ENCODE measurements around the gene EEF1A2. TPM values are rescaled to one million over a fixed set of nuclear protein-coding genes. Genes with fewer than 3 reads are reported as not detected.

Gene EEF1A2
- total RNA-seq, 1 donor from 2014 or later = 37.6 TPM

DNA sequence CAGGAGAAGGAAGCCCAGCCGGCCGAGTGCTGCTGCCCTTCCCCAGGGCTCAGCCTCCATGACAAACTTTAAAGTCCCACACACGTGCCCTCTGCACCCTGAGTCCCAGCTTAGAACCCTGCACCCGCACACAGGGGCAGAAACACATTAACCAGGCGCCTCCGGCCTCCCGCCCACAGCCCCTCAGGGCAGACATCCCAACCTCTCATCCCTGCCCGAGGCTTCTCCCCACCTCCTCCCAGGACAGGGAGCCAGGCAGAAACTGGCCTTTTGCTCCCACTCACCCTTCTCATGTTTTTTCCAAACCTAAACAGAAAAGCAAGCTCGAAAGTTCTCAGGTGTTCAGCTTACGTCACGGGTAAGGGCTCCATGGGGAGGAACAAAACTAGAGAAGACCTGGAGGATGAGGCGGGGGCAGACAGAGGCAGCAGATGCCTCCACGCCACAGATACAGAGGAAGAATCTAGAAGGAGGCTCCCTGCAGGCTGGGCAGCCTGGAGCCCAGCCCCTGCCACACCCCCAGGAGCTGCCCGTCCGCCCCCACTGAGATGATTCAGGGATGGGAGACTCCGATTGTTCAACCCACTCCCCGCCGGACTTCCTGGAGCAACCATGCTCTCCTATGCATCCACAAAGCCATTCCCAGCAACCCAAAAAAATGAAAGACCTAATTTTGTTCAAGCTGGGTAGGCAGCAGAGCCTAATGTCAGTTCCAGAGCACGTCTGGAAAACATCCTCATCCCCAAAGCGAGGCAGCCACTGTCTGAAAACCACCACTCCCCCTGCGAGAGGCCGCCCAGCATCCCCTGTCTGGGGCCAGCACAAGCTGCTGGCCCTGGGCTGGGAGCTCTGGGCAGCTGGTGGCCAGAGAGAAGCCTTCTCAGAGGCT lies 35.2 kb downstream of the EEF1A2 start:
- TF ChIP-seq CTCF (IDR thresholded peaks at IDR 0.05; ENCODE audit: insufficient read depth, low read depth, low read length) = no peak
- no peak for TF ChIP-seq EZH2 (IDR thresholded peaks at IDR 0.05; ENCODE audit: insufficient read depth, low read length)
- H3K27me3 ChIP-seq (ENCODE audit: insufficient read depth, low read length) = peaks cover 17% of the 10 kb centered on the region
- H3K36me3 ChIP-seq (ENCODE audit: insufficient read depth, low read length) = no peaks in the 10 kb centered on the region
- no peak overlapping the region for H3K27ac Mint-ChIP-seq (ENCODE audit: unreplicated experiment)
- H3K27ac ChIP-seq (ENCODE audit: low read depth, low read length) = no peak overlapping the region
- peaks cover 42% of the 10 kb centered on the region for H3K27me3 Mint-ChIP-seq (ENCODE audit: low read depth, unreplicated experiment)
- no peak overlapping the region for H3K4me3 ChIP-seq (ENCODE audit: insufficient read depth, low read depth, low read length)
- H3K9me3 ChIP-seq (ENCODE audit: insufficient read depth, low read depth, low read length) = no peaks in the 10 kb centered on the region
- H3K79me2 ChIP-seq (ENCODE audit: insufficient read depth, low read length) = no peaks in the 10 kb centered on the region
- H3K4me1 ChIP-seq (ENCODE audit: insufficient read depth, low read length) = no peaks in the 10 kb centered on the region
- no peak overlapping the region for H3K4me3 Mint-ChIP-seq (ENCODE audit: unreplicated experiment)
- H3K4me2 ChIP-seq (ENCODE audit: low read length) = no peak overlapping the region
- H3K9ac ChIP-seq (ENCODE audit: low read length) = no peak overlapping the region
- H2AFZ ChIP-seq (ENCODE audit: low read depth, low read length) = no peak overlapping the region
- FAIRE-seq (no peak), DNase-seq (ENCODE audit: low read depth) (no peak)
- H3K36me3 Mint-ChIP-seq (ENCODE audit: low read depth, unreplicated experiment) = peaks cover 2% of the 10 kb centered on the region
- H3K9me3 Mint-ChIP-seq (ENCODE audit: unreplicated experiment) = no peaks in the 10 kb centered on the region
- H4K20me1 ChIP-seq (ENCODE audit: insufficient read depth, low read length) = no peaks in the 10 kb centered on the region
- H3K4me1 Mint-ChIP-seq (ENCODE audit: low read depth, unreplicated experiment) = peaks cover 9% of the 10 kb centered on the region

DNA sequence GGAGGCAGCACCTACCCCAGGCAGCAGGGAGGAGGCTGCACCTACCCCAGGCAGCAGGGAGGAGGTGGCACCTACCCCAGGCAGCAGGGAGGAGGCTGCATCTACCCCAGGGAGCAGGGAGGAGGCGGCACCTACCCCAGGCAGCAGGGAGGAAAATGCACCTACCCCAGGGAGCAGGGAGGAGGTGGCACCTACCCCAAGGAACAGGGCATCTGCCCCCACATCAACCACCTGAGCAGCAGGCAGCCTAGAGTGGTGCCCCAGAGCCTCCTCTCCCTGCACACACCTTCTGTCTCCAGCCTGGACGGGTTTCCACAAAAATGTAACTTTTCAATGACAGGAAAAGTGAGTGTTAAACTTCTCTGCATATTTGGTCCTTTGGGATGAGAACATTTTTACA lies 36.6 kb downstream of the EEF1A2 start:
- H3K4me3 ChIP-seq (ENCODE audit: insufficient read depth, low read depth, low read length) = no peak overlapping the region
- TF ChIP-seq EZH2 (IDR thresholded peaks at IDR 0.05; ENCODE audit: insufficient read depth, low read length) (no peak), CTCF (IDR thresholded peaks at IDR 0.05; ENCODE audit: insufficient read depth, low read depth, low read length) (no peak)
- Mint-ChIP-seq H3K27ac (ENCODE audit: unreplicated experiment) (no peak overlapping the region), H3K9me3 (ENCODE audit: unreplicated experiment) (no peaks in the 10 kb centered on the region), H3K27me3 (ENCODE audit: low read depth, unreplicated experiment) (peaks cover 33% of the 10 kb centered on the region), H3K36me3 (ENCODE audit: low read depth, unreplicated experiment) (peaks cover 2% of the 10 kb centered on the region), H3K4me1 (ENCODE audit: low read depth, unreplicated experiment) (peaks cover 9% of the 10 kb centered on the region), H3K4me3 (ENCODE audit: unreplicated experiment) (no peak overlapping the region)
- H3K4me1 ChIP-seq (ENCODE audit: insufficient read depth, low read length) = no peaks in the 10 kb centered on the region
- no peak overlapping the region for H2AFZ ChIP-seq (ENCODE audit: low read depth, low read length)
- DNase-seq (ENCODE audit: low read depth) (no peak), FAIRE-seq (no peak)
- no peaks in the 10 kb centered on the region for H3K9me3 ChIP-seq (ENCODE audit: insufficient read depth, low read depth, low read length)
- H3K36me3 ChIP-seq (ENCODE audit: insufficient read depth, low read length) = no peaks in the 10 kb centered on the region
- no peaks in the 10 kb centered on the region for H3K79me2 ChIP-seq (ENCODE audit: insufficient read depth, low read length)
- H3K27ac ChIP-seq (ENCODE audit: low read depth, low read length) = no peak overlapping the region
- H3K27me3 ChIP-seq (ENCODE audit: insufficient read depth, low read length) = peaks cover 8% of the 10 kb centered on the region
- no peak overlapping the region for H3K9ac ChIP-seq (ENCODE audit: low read length)
- no peak overlapping the region for H3K4me2 ChIP-seq (ENCODE audit: low read length)
- no peaks in the 10 kb centered on the region for H4K20me1 ChIP-seq (ENCODE audit: insufficient read depth, low read length)

Data from astrocyte (in vitro differentiated cells and primary cell).